SIG-M5 treated with dmso at 0.1 percent for 504 hours (cell line): ENCODE data around the gene DLG2.

Source experiments
- DNase-seq: peaks from one replicate; lab custom pipeline; 2025; ENCODE audit not compliant: unreplicated experiment; lab: John Stamatoyannopoulos, UW

Gene DLG2

GRCh38 chr11:85572056-85572455, 55.1 kb downstream of the DLG2 start:
- no peak for DNase-seq

GRCh38 chr11:85569525-85569924, 57.6 kb downstream of the DLG2 start:
- no peak for DNase-seq

- DNase-seq: no peak
Observed at GRCh38 chr11:85558411-85558810, 68.7 kb downstream of the DLG2 start.

- DNase-seq: no peak
Observed at GRCh38 chr11:85551881-85552280, 75.3 kb downstream of the DLG2 start.

GRCh38 chr11:85541683-85542082, 85.5 kb downstream of the DLG2 start:
- DNase-seq: no peak

GRCh38 chr11:85540635-85541205, 86.4 kb downstream of the DLG2 start:
- no peak for DNase-seq

- no peak for DNase-seq
Observed at GRCh38 chr11:85540181-85540580, 87.0 kb downstream of the DLG2 start.

GRCh38 chr11:85539740-85540139, 87.4 kb downstream of the DLG2 start:
- DNase-seq: no peak

- no peak for DNase-seq
Observed at GRCh38 chr11:85539029-85539689, 88.0 kb downstream of the DLG2 start.

GRCh38 chr11:85536438-85536837, 90.7 kb downstream of the DLG2 start:
- no peak for DNase-seq

- DNase-seq: no peak
Observed at GRCh38 chr11:85534806-85535205, 92.3 kb downstream of the DLG2 start.

GRCh38 chr11:85531191-85531897, 95.8 kb downstream of the DLG2 start:
- no peak for DNase-seq

- no peak for DNase-seq
Observed at GRCh38 chr11:85530634-85531033, 96.5 kb downstream of the DLG2 start.

- no peak for DNase-seq
Observed at GRCh38 chr11:85526564-85526963, 100.6 kb downstream of the DLG2 start.

- no peak for DNase-seq
Observed at GRCh38 chr11:85525686-85526085, 101.5 kb downstream of the DLG2 start.

GRCh38 chr11:85517272-85517671, 109.9 kb downstream of the DLG2 start:
- DNase-seq: peak; percentile 46

- DNase-seq: no peak
Observed at GRCh38 chr11:85495918-85496317, 131.2 kb downstream of the DLG2 start.

- no peak for DNase-seq
Observed at GRCh38 chr11:85494396-85494795, 132.7 kb downstream of the DLG2 start.

GRCh38 chr11:85485902-85486301, 141.2 kb downstream of the DLG2 start:
- no peak for DNase-seq

- DNase-seq: no peak
Observed at GRCh38 chr11:85483861-85484260, 143.3 kb downstream of the DLG2 start.

- DNase-seq: no peak
Observed at GRCh38 chr11:85481862-85482261, 145.3 kb downstream of the DLG2 start.
